HEK293 (cell line): ENCODE results near the gene SHOC2.

Experiments used
- CTCF ChIA-PET: fragments of 350-600 bp; formaldehyde crosslinking; extraction: SDS; loops from one replicate; lab custom pipeline; 2021; ENCODE audit warnings: antibody characterized with exemption; lab: Yijun Ruan, JAX
- POLR2A ChIA-PET: fragments of 300-600 bp; formaldehyde crosslinking; extraction: SDS; loops from one replicate; lab custom pipeline; 2020; ENCODE audit warnings: antibody characterized with exemption, inconsistent platforms; lab: Yijun Ruan, JAX
- H3K27ac ChIP-seq: fragments of 200-500 bp; sonication (Bioruptor generic); 2 replicates; pipeline ENCODE4 v1.5.1; 2014; ENCODE audit warnings: low read depth, low read length, control low read depth, inconsistent platforms; ENCODE audit errors: extremely low read depth
- H3K36me3 ChIP-seq, 2 experiments: fragments of 200-500 bp in 1 of 2; sonication (Bioruptor generic) in 1 of 2; 1 replicate in 1 of 2; 2 replicates in 1 of 2; pipeline ENCODE4 v1.5.1; 2014 to 2017; ENCODE audit warnings: inconsistent platforms in 2 of 2, low read length in 2 of 2; ENCODE audit not compliant: control insufficient read depth in 2 of 2, insufficient read depth in 1 of 2
- H3K4me1 ChIP-seq: fragments of 200-500 bp; sonication (Bioruptor generic); 2 replicates; pipeline ENCODE4 v1.5.1; 2014; ENCODE audit warnings: mild to moderate bottlenecking, low read length, inconsistent platforms; ENCODE audit not compliant: control insufficient read depth, insufficient read depth
- H3K4me3 ChIP-seq: 2 replicates; pipeline ENCODE4 v1.5.1; 2011; ENCODE audit warnings: low read depth, mild to moderate bottlenecking, control low read depth, low read length, moderate library complexity
- H3K9me3 ChIP-seq: fragments of 200-500 bp; sonication (Bioruptor generic); 2 replicates; pipeline ENCODE4 v1.5.1; 2014; ENCODE audit warnings: low read depth, low read length, inconsistent platforms; ENCODE audit not compliant: control insufficient read depth, insufficient read depth
- AEBP2 ChIP-seq: fragments of 450-650 bp; formaldehyde crosslinking; IDR thresholded peaks from 2 replicates; pipeline ENCODE4 v1.5.1; 2016; ENCODE audit warnings: missing biosample characterization, missing genetic modification characterization, borderline replicate concordance
- OSR2 ChIP-seq: fragments of 450-650 bp; formaldehyde crosslinking; IDR thresholded peaks from 2 replicates; pipeline ENCODE4 v1.5.1; 2016; ENCODE audit warnings: missing biosample characterization, missing genetic modification characterization
- PRDM2 ChIP-seq: fragments of 450-650 bp; formaldehyde crosslinking; IDR thresholded peaks from 2 replicates; pipeline ENCODE4 v1.5.1; 2016; ENCODE audit warnings: missing biosample characterization, missing genetic modification characterization, borderline replicate concordance
- SP3 ChIP-seq: fragments of 450-650 bp; formaldehyde crosslinking; IDR thresholded peaks from 2 replicates; pipeline ENCODE4 v1.5.1; 2016; ENCODE audit warnings: missing biosample characterization, missing genetic modification characterization
- TCF7L2 ChIP-seq: IDR thresholded peaks from 2 replicates; pipeline ENCODE4 v1.6.1; 2011; ENCODE audit warnings: low read depth, mild to moderate bottlenecking, inconsistent platforms, low read length, moderate library complexity, borderline replicate concordance
- ZBTB26 ChIP-seq: fragments of 450-650 bp; formaldehyde crosslinking; optimal IDR thresholded peaks from 2 replicates; pipeline ENCODE3; 2016; ENCODE audit warnings: missing biosample characterization, mild to moderate bottlenecking, missing genetic modification characterization
- ZEB2 ChIP-seq: fragments of 450-650 bp; formaldehyde crosslinking; IDR thresholded peaks from 2 replicates; pipeline ENCODE4 v1.5.1; 2016; ENCODE audit warnings: missing biosample characterization, missing genetic modification characterization
- ZFP3 ChIP-seq: fragments of 450-650 bp; formaldehyde crosslinking; IDR thresholded peaks from 2 replicates; pipeline ENCODE4 v1.5.1; 2016; ENCODE audit warnings: low read depth, missing biosample characterization, missing genetic modification characterization
- ZNF132 ChIP-seq: fragments of 450-650 bp; formaldehyde crosslinking; IDR thresholded peaks from 2 replicates; pipeline ENCODE4 v1.5.1; 2017; ENCODE audit warnings: missing biosample characterization, missing genetic modification characterization, borderline replicate concordance
- ZNF140 ChIP-seq: fragments of 450-650 bp; formaldehyde crosslinking; IDR thresholded peaks from 2 replicates; pipeline ENCODE4 v1.5.1; 2016; ENCODE audit warnings: missing biosample characterization, missing genetic modification characterization
- ZNF350 ChIP-seq: fragments of 450-650 bp; formaldehyde crosslinking; IDR thresholded peaks from 2 replicates; pipeline ENCODE4 v1.5.0; 2017; ENCODE audit warnings: missing biosample characterization, mild to moderate bottlenecking, missing genetic modification characterization
- ZNF433 ChIP-seq: fragments of 450-650 bp; formaldehyde crosslinking; IDR thresholded peaks from 2 replicates; pipeline ENCODE4 v1.5.1; 2016; ENCODE audit warnings: missing biosample characterization, missing genetic modification characterization, low read depth
- ZNF654 ChIP-seq: fragments of 450-650 bp; formaldehyde crosslinking; IDR thresholded peaks from 2 replicates; pipeline ENCODE4 v1.5.1; 2016; ENCODE audit warnings: low read depth, missing biosample characterization, missing genetic modification characterization
- ZNF660 ChIP-seq: fragments of 450-650 bp; IDR thresholded peaks from 2 replicates; pipeline ENCODE4 v1.5.1; 2018; ENCODE audit warnings: missing biosample characterization, mild to moderate bottlenecking, missing genetic modification characterization
- ZNF670 ChIP-seq: fragments of 450-650 bp; formaldehyde crosslinking; IDR thresholded peaks from 2 replicates; pipeline ENCODE4 v1.5.1; 2016; ENCODE audit warnings: missing biosample characterization, missing genetic modification characterization, low read depth
- ZNF777 ChIP-seq: fragments of 450-650 bp; formaldehyde crosslinking; IDR thresholded peaks from 2 replicates; pipeline ENCODE4 v1.5.1; 2017; ENCODE audit warnings: missing biosample characterization, missing genetic modification characterization, borderline replicate concordance

Gene SHOC2

GRCh38 chr10:110993024-110993693, 73.8 kb downstream of the SHOC2 start (continued):
- TF ChIP-seq ZNF654 (tag by site-specific recombination) (no peak), ZEB2 (tag by site-specific recombination) (no peak), ZNF433 (tag by site-specific recombination) (no peak), ZNF777 (tag by site-specific recombination) (no peak), ZFP3 (tag by site-specific recombination) (no peak), AEBP2 (tag by site-specific recombination) (no peak), ZNF350 (tag by site-specific recombination) (no peak), ZNF670 (no peak), ZNF660 (no peak)

GRCh38 chr10:110994406-110995086, 75.1 kb downstream of the SHOC2 start:
- no peak overlapping the region for H3K27ac ChIP-seq
- H3K9me3 ChIP-seq: no peaks in the 10 kb centered on the region
- CTCF ChIA-PET: interaction anchor here (1.1 kb wide), 1 partner anchor 17 kb away, joined by 3 read pairs; no protein-coding TSS in a partner anchor
- H3K36me3 ChIP-seq: peaks cover 0 to 3% of the 10 kb centered on the region in 2 experiments; a peak in 2 of 3 replicates
- TF ChIP-seq ZNF140 (tag by site-specific recombination) (no peak), PRDM2 (tag by site-specific recombination) (no peak), ZNF132 (tag by site-specific recombination) (no peak), OSR2 (tag by site-specific recombination) (no peak), TCF7L2 (no peak), ZBTB26 (no peak), SP3 (tag by site-specific recombination) (no peak)
- TF ChIP-seq, all 188 proteins: peak for 0
- peaks cover 5% of the 10 kb centered on the region for H3K4me1 ChIP-seq
- POLR2A ChIA-PET: no interaction called here
- no peak overlapping the region for H3K4me3 ChIP-seq
